HG02885 (cell line): ENCODE data around the gene GDF3.
"Not testable (repeated sequence)": the region's sequence is repeated elsewhere in the genome, so short reads cannot be mapped to it uniquely, and the experiment has no call there.

Source experiments
- ATAC-seq: cut with Tn5 transposase; IDR thresholded peaks from one replicate; pipeline ENCODE4 v1.9.1; 2021; ENCODE audit warnings: mild to moderate bottlenecking; ENCODE audit not compliant: unreplicated experiment, poor library complexity

GDF3 gene

GRCh38 chr12:7695566-7696197 lies at the start of gene GDF3:
Gene GDF3 (minus strand): TSS chr12:7695775. CDS start chr12:7695728, 47 bp downstream.
- no peak for ATAC-seq

- ATAC-seq, result no peak
Observed at GRCh38 chr12:7732993-7733392, 37.4 kb upstream of the GDF3 start.

GRCh38 chr12:7731486-7731885 lies 35.9 kb upstream of the GDF3 start:
- no peak for ATAC-seq

- not testable (repeated sequence) for ATAC-seq
Observed at GRCh38 chr12:7730984-7731383, 35.4 kb upstream of the GDF3 start.

GRCh38 chr12:7729746-7730145 lies 34.2 kb upstream of the GDF3 start:
- ATAC-seq, result no peak

- ATAC-seq, result no peak
Observed at GRCh38 chr12:7723926-7724325, 28.4 kb upstream of the GDF3 start.

GRCh38 chr12:7719946-7720730 lies 24.6 kb upstream of the GDF3 start:
- ATAC-seq, result no peak

GRCh38 chr12:7716381-7716780 lies 20.8 kb upstream of the GDF3 start:
- ATAC-seq, result no peak

- ATAC-seq, result no peak
Observed at GRCh38 chr12:7712841-7713442, 17.4 kb upstream of the GDF3 start.

GRCh38 chr12:7711133-7711532 lies 15.6 kb upstream of the GDF3 start, which contains the start of gene DPPA3:
Gene DPPA3 (plus strand): TSS chr12:7711433. CDS start chr12:7711571, 138 bp downstream.
- ATAC-seq, result no peak

- ATAC-seq, result no peak
Observed at GRCh38 chr12:7709969-7710675, 14.5 kb upstream of the GDF3 start.

- no peak for ATAC-seq
Observed at GRCh38 chr12:7705846-7706245, 10.3 kb upstream of the GDF3 start.

GRCh38 chr12:7695237-7695560 lies 376 bp downstream of the GDF3 start:
- no peak for ATAC-seq

GRCh38 chr12:7694556-7695236 lies 879 bp downstream of the GDF3 start:
- ATAC-seq, result no peak

- no peak for ATAC-seq
Observed at GRCh38 chr12:7693793-7694192, 1.8 kb downstream of the GDF3 start.

GRCh38 chr12:7681535-7681934 lies 14.0 kb downstream of the GDF3 start:
- no peak for ATAC-seq

GRCh38 chr12:7679251-7680045 lies 16.1 kb downstream of the GDF3 start:
- no peak for ATAC-seq

GRCh38 chr12:7678744-7679143 lies 16.8 kb downstream of the GDF3 start:
- ATAC-seq, result no peak

GRCh38 chr12:7677432-7677888 lies 18.1 kb downstream of the GDF3 start:
- ATAC-seq, result not testable (repeated sequence)
